Endodermal cell (in vitro differentiated cells): ENCODE data around the gene PLCXD1. TPM values are rescaled to one million over a fixed set of nuclear protein-coding genes. Genes with fewer than 3 reads are reported as not detected.
"Not testable (repeated sequence)": the region's sequence is repeated elsewhere in the genome, so short reads cannot be mapped to it uniquely, and the experiment has no call there.

Source experiments
- DNase-seq: peaks from one replicate; pipeline ENCODE4 v3.0.0-alpha.2; 2017
- H3K27ac ChIP-seq: 2 replicates; pipeline ENCODE4 v1.5.1; 2013; ENCODE audit warnings: mild to moderate bottlenecking, low read depth, low read length, moderate library complexity
- H3K27me3 ChIP-seq: 2 replicates; pipeline ENCODE4 v1.6.1; 2013; ENCODE audit warnings: mild to moderate bottlenecking, low read length, moderate library complexity; ENCODE audit not compliant: insufficient read depth, control insufficient read depth, poor library complexity, severe bottlenecking
- H3K36me3 ChIP-seq: 2 replicates; pipeline ENCODE4 v1.7.0; 2013; ENCODE audit warnings: mild to moderate bottlenecking, low read length, moderate library complexity; ENCODE audit not compliant: control insufficient read depth, insufficient read depth
- H3K4me1 ChIP-seq: one replicate; pipeline ENCODE4 v1.7.0; 2013; ENCODE audit warnings: low read length; ENCODE audit not compliant: control insufficient read depth, insufficient read depth
- H3K4me3 ChIP-seq: 2 replicates; pipeline ENCODE4 v1.5.1; 2013; ENCODE audit warnings: mild to moderate bottlenecking, low read length, moderate library complexity
- H3K9ac ChIP-seq: 2 replicates; pipeline ENCODE4 v1.6.1; 2013; ENCODE audit warnings: mild to moderate bottlenecking, low read length, moderate library complexity; ENCODE audit not compliant: poor library complexity, severe bottlenecking; ENCODE audit errors: extremely low read depth
- H3K9me3 ChIP-seq: 2 replicates; pipeline ENCODE4 v1.6.1; 2013; ENCODE audit warnings: mild to moderate bottlenecking, low read length, moderate library complexity; ENCODE audit not compliant: control insufficient read depth
- H3K27ac Mint-ChIP-seq: 2 replicates; pipeline ENCODE4 v1.8.0; 2020; ENCODE audit warnings: mixed read lengths
- H3K27me3 Mint-ChIP-seq: 2 replicates; pipeline ENCODE4 v1.8.0; 2021; ENCODE audit warnings: mild to moderate bottlenecking, mixed read lengths; ENCODE audit not compliant: insufficient read depth
- H3K36me3 Mint-ChIP-seq: 2 replicates; pipeline ENCODE4 v1.8.0; 2020; ENCODE audit warnings: low read depth, mixed read lengths
- H3K4me1 Mint-ChIP-seq: 2 replicates; pipeline ENCODE4 v1.8.0; 2020; ENCODE audit warnings: mixed read lengths
- H3K4me3 Mint-ChIP-seq: 2 replicates; pipeline ENCODE4 v1.8.0; 2020; ENCODE audit warnings: mild to moderate bottlenecking, moderate library complexity, mixed read lengths
- H3K9me3 Mint-ChIP-seq: 2 replicates; pipeline ENCODE4 v1.8.0; 2020; ENCODE audit warnings: mild to moderate bottlenecking, mixed read lengths
- CTCF ChIP-seq: fragments of 200-600 bp; sonication (generic); conservative IDR thresholded peaks from 2 replicates; pipeline ENCODE4 v1.5.0; 2021; ENCODE audit warnings: antibody characterized with exemption, mild to moderate bottlenecking
- WGBS, 2 experiments: methylation state at CpG; one replicate each; pipeline versions ENCODE4 v1.1.5 to v1.1.7; 2013; ENCODE audit warnings: missing lambda C conversion rate in 2 of 2, mixed read lengths in 1 of 2; ENCODE audit not compliant: insufficient coverage in 1 of 2, insufficient read length in 1 of 2; 5-methylcytosine and 5-hydroxymethylcytosine counted together
- total RNA-seq, 2 donors: library from RNA; stranded (reverse); fragmentation: NEBNext Ultra II Directional in 1 of 2; extraction: Animal tissue kit (Norgen Biotek cat#: 25700) in 1 of 2; gene quantifications; 2 replicates in 1 of 2; 3 replicates in 1 of 2; pipeline ENCODE4 v1.2.1, GENCODE V29; 2021

The PLCXD1 gene
- total RNA-seq, 2 donors from 2014 or later, result 70.3 to 96.9 TPM

DNA sequence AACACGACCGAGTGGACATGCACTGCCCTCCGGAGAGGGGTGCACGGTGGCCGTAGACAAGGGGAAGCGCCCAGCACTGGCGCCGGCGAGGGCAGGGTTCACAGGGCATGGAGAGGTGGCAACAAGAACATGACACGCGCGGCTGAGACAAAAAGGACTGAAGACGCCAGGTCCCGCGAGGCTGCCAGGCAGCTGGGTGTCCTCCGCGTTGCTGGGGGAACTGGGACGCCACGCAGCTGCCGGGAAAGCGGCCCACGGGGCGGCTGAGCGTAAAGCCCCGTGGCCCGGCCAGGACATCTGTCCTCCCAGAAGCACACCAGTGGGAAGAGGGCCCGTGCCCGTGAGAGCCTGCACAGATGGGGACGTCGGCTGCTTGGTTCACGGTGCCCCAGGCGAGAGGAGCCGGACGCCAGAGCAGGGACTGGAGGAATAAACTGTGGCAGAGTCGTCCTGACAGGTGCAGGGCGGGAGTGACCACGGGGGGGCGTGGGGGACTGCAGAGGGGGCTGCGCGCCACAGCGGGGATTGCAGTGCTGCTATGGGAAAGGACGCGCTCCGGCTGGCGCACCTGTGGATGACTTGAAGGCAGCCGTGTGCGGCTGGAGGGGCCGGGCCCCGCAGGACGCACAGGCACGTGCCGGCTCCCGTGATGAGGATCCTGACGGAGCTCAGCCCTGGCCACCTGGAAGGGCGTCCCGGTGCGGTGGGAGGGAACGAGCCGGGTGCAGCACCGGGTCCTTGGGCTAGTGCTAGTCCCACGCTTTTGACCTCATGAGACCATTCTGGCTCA lies 69.5 kb downstream of the PLCXD1 start:
- WGBS, 2 experiments, result 95 to 98% methylated on average over 51 to 61 of the region's 61 CpGs
- H3K9me3 Mint-ChIP-seq, result no peaks in the 10 kb centered on the region
- no peak overlapping the region for H3K27ac Mint-ChIP-seq
- H3K4me3 Mint-ChIP-seq, result no peak overlapping the region
- DNase-seq, result no peak
- H3K27me3 ChIP-seq, result no peaks in the 10 kb centered on the region
- no peaks in the 10 kb centered on the region for H3K4me1 Mint-ChIP-seq
- H3K4me3 ChIP-seq, result no peak overlapping the region
- no peak overlapping the region for H3K27ac ChIP-seq
- no peaks in the 10 kb centered on the region for H3K4me1 ChIP-seq
- no peaks in the 10 kb centered on the region for H3K9me3 ChIP-seq
- TF ChIP-seq CTCF, result no peak
- peaks cover 10% of the 10 kb centered on the region for H3K36me3 ChIP-seq
- H3K36me3 Mint-ChIP-seq, result peaks cover 39% of the 10 kb centered on the region
- H3K27me3 Mint-ChIP-seq, result no peaks in the 10 kb centered on the region
- H3K9ac ChIP-seq, result no peak overlapping the region

DNA sequence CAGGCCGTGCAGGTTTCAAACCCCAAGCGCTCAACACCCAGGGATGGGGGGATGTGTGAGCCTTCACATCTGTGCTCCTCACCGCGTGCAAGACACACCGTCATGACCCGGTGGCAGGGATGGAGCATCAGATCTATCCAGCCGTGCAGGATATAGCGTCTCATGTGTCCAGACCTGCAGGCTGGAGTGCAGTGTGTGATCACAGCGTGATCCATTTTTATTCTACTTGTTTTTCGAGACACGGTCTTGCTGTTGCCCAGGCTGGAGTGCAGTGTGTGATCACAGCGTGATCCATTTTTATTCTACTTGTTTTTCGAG lies 70.1 kb downstream of the PLCXD1 start:
- not testable (repeated sequence) for H3K27me3 ChIP-seq, H3K4me1 ChIP-seq, H3K9me3 ChIP-seq, H3K4me1 Mint-ChIP-seq, H3K36me3 ChIP-seq, H3K27ac ChIP-seq, H3K4me3 ChIP-seq, H3K9me3 Mint-ChIP-seq, H3K27me3 Mint-ChIP-seq, DNase-seq, H3K4me3 Mint-ChIP-seq, H3K9ac ChIP-seq, H3K27ac Mint-ChIP-seq
- WGBS, 2 experiments, result 96 to 100% methylated on average over 2 to 9 of the region's 13 CpGs
- H3K36me3 Mint-ChIP-seq, result peaks cover 42% of the 10 kb centered on the region

DNA sequence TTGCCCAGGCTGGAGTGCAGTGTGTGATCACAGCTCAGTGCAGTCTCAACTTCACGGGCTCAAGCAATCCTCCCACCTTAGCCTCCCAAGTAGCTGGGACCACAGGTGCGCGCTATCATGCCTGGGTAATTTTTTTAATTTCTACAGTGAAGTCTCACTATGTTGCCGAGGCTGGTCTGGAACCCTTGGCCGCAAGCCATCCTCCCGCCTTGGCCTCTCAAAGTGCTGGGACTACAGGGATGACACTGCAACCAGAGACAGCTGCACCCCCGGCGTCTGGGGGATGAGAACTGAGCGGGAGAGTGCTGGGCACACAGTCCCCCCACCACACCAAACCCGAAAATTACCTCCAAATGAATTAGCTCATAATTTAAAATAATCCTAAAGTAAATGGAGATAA lies 70.6 kb downstream of the PLCXD1 start:
- no peak for DNase-seq
- H3K9me3 ChIP-seq, result no peaks in the 10 kb centered on the region
- H3K9me3 Mint-ChIP-seq, result no peaks in the 10 kb centered on the region
- H3K9ac ChIP-seq, result no peak overlapping the region
- H3K27me3 Mint-ChIP-seq, result no peaks in the 10 kb centered on the region
- no peak overlapping the region for H3K4me3 Mint-ChIP-seq
- no peaks in the 10 kb centered on the region for H3K27me3 ChIP-seq
- peaks cover 43% of the 10 kb centered on the region for H3K36me3 Mint-ChIP-seq
- no peak overlapping the region for H3K4me3 ChIP-seq
- H3K27ac ChIP-seq, result no peak overlapping the region
- no peaks in the 10 kb centered on the region for H3K4me1 ChIP-seq
- no peak for TF ChIP-seq CTCF
- H3K36me3 ChIP-seq, result peaks cover 10% of the 10 kb centered on the region
- H3K27ac Mint-ChIP-seq, result peak overlapping the region; percentile 39
- 95 to 99% methylated on average over 8 to 9 of the region's 10 CpGs for WGBS, 2 experiments
- H3K4me1 Mint-ChIP-seq, result no peaks in the 10 kb centered on the region

DNA sequence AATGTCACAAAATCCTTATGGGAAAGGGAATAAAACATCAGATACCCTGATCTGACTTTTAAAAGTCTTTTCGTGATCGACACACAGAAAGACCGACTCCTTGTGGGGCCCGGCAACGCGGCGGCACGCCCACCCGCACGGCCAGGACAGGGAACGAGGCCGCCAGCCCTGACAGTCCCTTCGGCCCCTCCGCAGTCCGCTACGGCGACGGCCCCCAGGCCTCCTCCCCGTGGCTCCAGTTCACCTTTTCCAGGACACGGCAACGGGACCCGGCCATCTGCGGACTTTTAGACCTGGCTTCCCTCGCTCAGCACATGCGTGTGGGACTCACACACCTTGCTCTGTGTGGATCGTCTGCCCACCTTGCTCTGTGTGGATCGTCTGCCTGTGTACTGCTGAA lies 71.0 kb downstream of the PLCXD1 start:
- Histone ChIP-seq H3K27me3 (no peaks in the 10 kb centered on the region), H3K27ac (no peak overlapping the region), H3K4me3 (no peak overlapping the region), H3K9ac (no peak overlapping the region), H3K9me3 (no peaks in the 10 kb centered on the region), H3K4me1 (no peaks in the 10 kb centered on the region), H3K36me3 (peaks cover 13% of the 10 kb centered on the region)
- H3K9me3 Mint-ChIP-seq, result no peaks in the 10 kb centered on the region
- H3K27me3 Mint-ChIP-seq, result no peaks in the 10 kb centered on the region
- H3K4me3 Mint-ChIP-seq, result no peak overlapping the region
- peaks cover 43% of the 10 kb centered on the region for H3K36me3 Mint-ChIP-seq
- no peak overlapping the region for H3K27ac Mint-ChIP-seq
- WGBS, 2 experiments, result 96 to 97% methylated on average over 27 of the region's 27 CpGs
- no peak for DNase-seq
- no peaks in the 10 kb centered on the region for H3K4me1 Mint-ChIP-seq
- no peak for TF ChIP-seq CTCF
